ENCODE data around the gene EXOSC9.

EXOSC9 gene

DNA sequence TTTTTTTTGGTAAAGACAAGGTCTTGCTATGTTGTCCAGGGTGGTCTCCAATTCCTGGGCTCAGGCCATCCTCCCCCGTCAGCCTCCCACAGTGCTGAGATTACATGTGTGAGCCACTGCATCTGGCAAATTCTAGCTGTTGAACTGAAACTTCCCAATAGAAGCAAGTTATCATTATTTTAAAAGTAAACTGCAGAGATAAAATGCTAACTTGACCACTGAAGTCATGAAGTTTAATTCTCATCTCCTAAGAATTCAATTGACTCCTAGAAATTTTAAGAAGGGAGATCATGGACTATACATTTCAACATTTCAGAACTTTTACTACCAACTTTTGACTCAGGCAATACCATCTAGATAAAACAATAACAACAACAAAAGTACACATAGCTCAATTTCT is 11.7 kb upstream of the EXOSC9 start:
- DNase-seq (ENCODE audit: low spot score) = no peak

DNA sequence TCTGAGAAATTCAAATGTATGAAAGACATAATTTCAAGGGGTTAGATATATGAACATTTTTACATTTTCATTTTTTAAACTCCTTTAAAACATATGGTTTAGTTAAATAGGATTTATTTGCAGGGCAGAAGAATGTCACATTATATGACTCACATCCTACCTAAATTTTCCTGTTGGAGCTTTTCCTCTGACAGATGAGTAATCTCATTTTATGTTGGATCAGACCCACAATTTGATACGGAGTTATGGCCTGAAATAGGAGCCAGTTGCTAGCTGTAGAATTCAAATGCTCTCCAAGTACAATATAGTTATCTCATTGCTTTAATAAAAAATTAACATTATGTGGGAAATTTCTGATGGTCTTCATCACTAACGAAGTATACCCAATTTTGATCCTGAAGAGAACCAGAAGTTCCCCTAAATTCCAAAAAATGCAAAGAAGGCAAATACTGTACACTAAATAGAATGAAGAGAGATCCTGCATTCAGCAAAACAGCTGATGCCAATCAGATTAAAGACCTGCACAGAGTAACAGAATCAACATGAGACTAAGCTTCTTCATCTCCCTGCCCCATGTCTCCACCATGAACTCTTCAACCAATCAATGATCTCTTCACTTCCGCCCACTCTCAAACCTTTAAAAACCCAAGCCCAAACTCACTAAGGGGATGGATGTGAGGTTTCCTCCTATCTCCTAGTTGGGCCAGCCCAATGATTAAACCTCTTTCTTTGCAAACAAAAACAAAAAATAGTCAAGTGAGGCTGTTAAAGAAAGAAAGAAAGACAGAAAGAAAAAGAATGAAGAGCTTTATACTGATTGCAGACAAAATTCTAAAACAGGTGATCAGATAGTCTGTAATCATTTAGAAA is 10.9 kb upstream of the EXOSC9 start:
- DNase-seq (ENCODE audit: low spot score) = no peak

DNA sequence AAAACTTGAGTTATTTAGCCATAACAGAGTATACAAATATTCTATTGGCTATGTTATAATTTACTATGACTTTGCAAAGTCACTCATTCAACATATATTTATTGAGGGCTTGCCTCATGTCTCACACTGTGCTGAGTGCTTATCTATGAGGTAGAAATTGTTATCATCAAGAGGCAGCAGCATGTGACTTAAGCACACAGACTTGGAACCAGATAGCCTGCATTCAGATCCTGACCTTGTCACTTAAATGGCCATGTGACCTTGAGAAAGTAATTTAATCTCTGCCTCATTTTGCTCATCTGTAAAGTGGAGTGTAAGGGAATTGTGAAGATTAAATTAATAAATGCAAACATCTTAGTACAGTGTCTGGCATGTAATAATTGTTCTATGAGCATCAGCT is 10.1 kb upstream of the EXOSC9 start:
- no peak for DNase-seq (ENCODE audit: low spot score)

DNA sequence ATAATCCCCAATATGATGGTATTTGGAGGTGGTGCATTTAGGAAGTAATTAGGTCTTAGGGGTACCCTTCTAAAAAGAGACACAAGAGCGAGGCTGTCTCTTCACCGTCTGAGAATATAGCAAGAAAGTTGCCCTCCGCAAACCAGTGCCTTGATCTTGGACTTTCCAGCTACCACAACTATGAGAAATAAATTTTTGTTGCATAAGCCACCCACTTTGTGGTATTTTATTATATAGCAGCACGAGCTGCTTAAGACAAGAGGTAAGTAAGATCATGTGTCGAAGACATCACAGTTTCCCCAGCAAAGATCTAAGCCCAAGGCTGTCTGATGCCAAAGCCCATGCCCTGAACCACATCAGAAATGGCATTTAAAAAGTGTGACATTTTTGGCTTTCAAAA is 9.6 kb upstream of the EXOSC9 start:
- DNase-seq (ENCODE audit: low spot score) = no peak

DNA sequence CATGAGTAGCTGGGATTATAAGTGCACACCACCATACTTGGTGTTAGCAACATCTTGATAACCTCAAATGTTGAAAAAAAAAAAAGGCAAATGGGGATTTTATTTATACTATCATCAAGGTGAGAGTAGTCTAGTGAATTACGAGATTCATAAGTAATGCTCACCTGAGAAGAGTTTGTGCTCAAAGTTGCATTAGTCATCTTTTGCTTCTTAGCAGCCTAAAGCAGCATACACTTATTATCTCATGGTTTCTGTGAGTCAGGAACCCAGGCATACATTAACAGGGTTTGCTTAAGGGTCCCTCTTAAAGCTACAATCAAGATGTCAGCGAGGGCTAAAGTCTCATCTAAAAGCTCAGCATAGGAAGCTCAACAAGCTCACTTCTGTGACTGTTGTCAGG is 8.2 kb upstream of the EXOSC9 start:
- no peak for DNase-seq (ENCODE audit: low spot score)

DNA sequence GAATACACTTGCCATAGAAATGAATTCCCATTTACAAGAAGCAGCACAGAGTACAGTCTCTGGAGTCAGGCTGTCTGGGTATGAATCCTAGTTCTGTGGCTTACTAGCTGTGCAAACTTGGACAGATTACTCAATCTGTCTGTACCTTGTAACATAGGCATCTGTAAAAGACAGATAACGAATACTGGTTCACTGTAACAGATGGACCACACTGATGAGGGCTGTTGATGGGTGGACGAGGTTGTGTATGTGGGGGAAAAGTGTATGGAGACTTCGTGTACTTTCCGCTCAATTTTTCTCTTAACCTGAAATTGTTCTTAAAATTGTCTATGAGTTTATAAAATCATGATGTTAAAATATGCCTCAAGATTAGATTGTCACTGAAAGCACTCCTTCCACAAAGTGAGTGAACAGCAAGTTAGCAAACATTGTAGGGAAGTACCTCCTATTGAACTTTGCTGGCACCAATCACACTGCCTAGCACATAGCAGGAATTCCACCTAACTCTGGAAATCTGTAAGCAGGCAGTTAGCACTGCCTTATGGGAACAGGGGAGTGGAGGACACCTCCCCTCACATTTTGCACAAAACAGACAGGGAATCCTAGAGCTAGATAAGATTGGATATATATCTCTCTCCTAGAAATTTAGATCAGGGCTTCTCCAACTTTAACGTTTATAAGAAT is 6.5 kb upstream of the EXOSC9 start:
- DNase-seq (ENCODE audit: low spot score) = peak; percentile 26

DNA sequence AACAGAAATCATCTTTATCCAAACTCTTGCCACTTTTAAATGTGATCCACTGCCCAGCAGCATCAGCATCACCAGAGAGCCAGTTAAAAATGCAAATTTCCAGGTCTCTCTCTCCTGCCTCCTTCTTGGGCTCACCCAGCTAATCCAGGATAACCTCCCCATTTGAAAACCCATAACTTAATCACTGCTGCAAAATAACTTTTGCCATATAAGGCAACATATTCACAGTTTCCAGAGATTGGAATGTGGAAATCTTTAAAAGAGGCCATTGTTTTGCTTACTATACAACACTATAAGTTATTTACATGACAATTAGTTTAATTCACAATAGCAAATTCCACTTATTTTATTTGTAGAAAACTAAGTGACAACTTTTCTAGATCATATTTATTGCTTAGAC is 4.8 kb upstream of the EXOSC9 start:
- DNase-seq (ENCODE audit: low spot score) = no peak

DNA sequence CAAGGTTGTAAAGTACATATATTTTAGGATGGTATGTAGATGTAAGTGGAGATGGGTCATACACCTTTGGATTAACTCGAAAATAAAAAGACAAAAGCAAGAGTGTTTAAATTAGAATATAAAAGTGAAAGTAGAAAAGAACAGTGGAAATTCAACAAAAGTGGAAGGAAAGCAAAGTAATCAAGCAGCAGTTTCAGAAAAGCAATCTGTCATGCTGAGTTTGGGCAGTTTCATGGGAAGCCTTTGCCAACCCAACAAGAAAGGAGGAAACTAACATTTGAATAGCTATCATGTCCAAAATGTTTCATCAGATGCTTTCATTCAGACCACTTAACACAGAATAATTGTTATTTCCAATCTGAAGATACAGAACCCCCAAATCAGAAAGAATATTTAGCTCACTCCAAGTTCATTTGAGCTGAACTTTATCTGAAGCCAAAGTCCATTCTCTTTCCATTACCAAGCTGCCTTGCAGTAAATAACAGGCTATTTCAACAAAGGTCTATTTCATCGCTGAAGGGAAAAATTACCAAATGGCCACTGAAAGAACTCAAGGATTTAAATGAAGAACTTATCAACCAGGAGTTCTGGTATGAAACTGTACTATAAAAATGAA is 1.8 kb upstream of the EXOSC9 start:
- DNase-seq (ENCODE audit: low spot score) = no peak

DNA sequence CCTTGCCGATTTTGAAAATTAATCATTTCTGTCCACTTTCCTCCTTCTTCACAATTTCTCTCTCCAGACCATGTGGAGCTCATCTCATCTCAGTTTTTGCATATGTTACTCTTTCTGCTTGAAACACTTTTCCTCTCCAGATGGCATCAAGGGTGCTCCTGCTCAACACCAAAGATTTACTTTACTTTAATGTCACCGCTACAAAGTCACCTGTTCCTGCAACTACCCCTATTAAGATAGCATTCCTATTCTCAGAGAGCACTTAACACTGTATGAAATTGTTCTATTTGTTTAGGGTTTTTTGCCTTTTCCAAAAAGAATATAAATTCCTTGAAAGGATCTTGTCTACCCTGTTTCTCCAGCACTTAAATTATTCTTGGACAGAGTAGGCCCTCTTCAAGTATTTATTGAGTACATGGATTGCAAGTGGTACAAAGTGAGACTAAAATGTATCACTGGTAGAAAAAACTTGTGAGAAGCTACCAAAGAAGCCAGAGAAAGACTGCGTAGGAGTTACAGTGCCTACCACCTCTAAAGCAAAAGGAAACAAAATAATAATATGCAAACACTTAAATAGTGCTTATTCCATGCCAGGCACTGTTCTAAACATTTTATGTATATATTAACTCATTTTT is 1.1 kb upstream of the EXOSC9 start:
- DNase-seq (ENCODE audit: low spot score) = no peak

DNA sequence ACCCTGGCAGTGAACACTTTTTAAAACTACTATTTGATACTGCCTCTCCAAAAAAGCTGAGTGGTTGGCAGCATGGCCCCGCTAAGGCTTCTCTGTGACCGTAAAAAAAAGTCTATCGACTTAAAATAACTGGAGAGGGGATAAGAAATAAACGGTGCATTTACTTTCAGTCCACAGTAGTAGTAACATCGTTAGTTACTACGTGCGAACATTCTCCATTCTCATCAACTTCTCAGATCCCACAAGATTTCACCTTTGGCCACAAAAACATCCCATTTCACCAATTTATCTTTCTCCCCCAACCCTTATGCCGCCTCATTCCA is 524 bp upstream of the EXOSC9 start:
- DNase-seq (ENCODE audit: low spot score) = no peak

DNA sequence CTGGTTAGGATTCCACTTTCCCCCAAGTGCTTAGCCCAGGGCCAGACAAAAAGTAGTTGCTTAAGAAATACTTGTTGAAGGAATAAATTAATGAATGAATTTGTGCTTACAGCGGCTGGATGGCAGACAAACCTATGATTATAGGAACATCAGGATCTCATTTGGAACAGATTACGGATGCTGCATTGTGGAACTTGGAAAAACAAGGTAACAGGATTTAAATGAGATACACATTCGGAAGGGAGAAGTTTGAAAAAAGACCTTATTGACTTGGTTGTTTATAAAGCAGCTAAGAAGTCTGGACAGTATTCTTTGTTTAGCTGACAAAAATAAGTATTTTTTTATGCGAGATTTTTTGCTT is 572 bp downstream of the EXOSC9 start:
- DNase-seq (ENCODE audit: low spot score) = no peak

DNA sequence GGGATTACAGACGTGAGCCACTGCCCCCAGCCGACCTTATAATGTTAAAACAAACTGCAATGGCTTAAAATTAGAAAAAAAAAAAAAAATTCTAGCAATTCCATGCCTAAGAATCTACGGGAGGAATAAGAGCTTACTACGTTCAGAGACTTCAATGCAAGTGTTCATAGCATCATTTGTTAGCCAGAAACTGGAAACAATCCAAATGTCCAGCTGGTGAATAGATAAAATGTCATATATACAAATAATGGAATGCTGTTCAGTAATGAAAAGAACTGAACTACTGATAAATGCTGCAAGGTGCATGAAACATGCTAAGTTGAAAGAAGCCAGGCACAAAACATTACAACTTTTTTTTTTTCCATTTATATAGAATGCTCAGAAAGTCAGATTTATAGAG is 5.3 kb downstream of the EXOSC9 start:
- DNase-seq (ENCODE audit: low spot score) = no peak

DNA sequence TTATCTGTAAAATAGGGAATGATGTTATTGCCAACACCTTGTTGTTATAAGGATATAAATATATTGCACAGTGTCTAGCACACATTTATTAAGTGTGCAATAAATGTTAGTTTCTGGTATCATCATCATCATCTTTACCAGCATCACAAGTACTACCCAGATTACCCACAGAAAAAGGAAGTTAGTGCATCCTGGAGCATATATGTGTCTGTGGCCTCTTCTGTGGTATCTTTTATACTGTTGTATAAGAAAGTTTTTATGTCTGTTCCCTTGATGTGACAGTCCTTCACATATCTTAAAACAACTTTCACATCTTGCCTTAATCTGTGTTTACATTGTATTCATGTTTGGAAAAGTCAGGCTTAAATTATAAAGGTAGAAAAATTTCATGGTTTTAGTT is 10.0 kb downstream of the EXOSC9 start:
- no peak for DNase-seq (ENCODE audit: low spot score)

DNA sequence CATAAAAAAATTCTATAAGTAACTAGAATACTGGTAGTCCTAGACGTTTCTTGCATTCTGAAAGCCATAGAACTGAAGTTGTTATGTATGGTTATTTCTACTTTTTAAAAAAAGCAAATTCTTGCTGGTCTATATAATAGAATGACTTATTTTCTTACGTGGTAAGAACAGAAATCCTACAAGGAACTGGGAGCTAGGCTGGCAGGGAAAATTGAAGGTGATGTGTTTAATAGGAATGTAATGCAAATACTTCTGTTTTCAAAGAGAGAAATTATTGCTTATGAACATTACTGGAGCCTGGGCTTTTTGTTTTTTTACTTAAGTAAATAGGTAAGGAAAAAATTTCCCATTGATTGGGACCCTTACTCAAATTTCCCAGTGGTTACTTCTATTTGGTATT is 13.6 kb downstream of the EXOSC9 start:
- no peak for DNase-seq (ENCODE audit: low spot score)

DNA sequence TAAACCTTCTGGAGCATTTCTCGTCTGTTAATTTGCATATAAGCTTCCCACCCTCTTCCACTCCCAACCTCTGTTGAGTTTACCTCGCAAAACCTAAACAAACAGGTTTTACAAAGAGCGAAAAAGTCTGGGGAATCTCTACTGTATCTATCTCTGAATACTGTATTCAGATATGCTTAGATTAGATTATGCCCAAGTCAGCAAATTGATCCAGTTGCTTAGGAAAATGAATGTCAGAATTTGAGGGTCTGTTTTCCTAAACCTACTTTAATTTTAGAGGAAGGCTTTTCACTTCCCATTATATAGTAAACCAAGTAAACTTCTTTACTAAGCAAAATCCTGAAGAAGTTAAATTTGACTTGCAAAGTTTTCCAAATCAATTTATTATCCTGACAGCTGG is 15.9 kb downstream of the EXOSC9 start:
- no peak for DNase-seq (ENCODE audit: low spot score)

DNA sequence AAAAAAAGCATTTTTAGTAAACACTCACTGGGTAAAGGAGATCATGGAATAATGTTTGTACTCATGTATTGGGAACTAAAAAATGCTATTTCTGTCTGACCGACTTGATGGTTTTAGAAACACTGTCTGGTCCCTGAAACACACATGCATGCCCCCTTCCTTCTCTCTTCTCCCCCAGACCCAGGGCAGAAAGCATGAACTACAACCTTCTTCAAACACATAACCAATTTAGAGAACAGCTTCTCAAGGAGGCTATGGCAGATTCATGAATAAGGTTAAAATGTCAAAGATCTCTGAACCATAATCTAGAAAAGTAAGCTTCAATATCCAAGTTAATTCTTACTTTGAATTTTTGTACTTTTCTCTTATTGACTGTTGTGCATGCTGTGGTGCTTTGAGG is 16.6 kb downstream of the EXOSC9 start:
- no peak for DNase-seq (ENCODE audit: low spot score)

DNA sequence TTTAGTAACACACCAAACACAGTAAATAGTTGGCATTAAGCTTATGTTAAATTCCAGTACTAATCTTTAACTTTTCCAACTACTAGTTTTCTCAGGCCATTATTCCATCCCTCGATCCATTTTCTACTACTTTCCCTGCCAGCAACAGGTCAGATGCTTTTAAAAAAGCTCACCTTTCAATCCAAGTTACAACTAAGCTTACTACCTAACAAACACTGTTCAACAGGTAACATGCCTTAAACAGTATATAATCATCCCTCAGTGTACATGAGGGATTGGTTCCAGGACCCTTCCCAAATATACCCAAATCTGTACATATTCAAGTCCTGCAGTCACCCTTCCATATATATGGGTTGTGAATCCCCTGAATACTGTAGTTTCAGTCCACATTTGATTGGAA is 17.1 kb downstream of the EXOSC9 start:
- no peak for DNase-seq (ENCODE audit: low spot score)

DNA sequence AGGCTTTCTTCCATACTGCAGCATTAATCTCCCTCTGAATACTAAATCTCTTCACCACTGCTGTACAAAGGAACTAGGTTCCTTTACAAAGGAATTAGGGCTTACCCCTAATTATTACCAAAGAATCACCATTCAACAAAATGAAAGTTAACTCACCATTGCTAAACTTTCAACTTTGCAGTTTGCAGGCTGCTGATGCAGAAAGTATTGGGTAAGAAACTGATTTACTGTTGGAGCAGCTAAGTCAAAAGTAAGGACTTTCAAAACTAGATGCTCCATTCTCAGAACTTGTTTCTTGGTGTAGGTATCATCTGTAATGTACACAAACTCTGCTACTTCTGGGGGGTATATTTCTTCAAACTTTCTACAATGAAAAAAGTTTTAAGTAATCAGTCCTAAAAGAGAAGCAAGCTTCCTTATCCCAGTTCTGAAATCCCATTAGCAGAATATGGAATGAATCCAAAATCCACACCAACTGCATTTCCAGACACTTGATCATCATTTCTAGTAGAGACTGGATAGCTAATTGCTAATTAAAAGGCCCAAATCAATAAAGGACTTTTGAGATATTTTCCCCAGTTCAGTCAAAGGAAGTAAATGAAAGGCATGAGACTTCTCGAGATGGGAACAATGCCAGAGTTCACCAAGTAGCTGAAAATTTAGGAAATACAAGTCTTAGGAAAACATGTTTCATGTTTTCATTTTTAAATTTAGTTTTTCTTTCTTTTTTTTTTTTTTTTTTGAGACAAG is 18.3 kb downstream of the EXOSC9 start:
- no peak for DNase-seq (ENCODE audit: low spot score)

DNA sequence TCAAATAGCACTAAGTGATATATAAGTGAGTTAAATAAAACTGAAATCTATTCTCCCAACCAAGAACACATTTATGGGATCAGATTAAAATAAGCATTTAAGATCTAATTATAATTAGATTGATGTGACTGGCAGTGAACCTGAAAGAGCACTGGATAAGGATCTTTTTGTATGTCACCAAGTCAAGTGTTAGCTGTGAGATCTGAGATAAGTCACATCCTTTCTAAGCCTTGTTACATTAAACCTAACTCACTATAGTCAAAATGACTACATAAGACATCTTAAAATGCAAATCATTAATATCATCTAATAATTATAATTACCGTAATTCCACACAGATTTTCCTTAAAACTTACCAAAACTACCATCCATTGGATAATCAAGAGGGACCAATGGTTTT is 20.9 kb downstream of the EXOSC9 start:
- DNase-seq (ENCODE audit: low spot score) = no peak

DNA sequence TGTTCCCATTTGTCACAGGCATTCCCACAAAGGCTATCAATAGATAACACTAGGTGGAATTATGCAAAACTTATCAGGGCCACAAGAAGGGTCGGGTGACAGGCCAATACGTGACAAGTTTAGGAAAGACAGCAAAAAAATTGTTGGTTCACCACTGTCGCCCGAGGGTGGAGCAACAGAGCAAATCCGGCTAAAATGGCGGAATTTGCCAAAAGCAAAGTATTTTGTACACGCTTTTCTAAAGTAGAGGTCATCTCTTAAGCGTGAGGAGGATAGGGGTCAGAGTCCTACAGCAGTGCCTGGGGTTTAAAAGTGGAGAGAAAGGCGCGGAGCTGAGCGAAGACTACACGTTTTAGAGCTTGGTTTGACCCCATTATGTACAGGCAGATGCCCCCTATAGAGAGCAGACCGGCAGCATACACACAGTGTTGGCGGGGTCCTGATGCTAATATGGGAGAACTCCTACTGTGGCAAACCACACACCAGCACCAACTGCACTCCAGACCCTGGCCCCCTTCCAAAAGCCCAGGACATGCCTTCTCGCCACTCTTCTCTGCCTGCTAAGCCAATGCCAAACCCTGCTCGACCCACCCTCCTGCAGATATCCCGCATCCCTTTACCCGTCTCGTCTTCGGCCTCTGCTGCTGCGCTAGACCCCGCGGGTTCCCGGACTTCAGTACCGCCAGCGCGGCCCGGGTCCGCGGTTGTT is 21.8 kb downstream of the EXOSC9 start:
- peak; percentile 26 for DNase-seq (ENCODE audit: low spot score)

DNA sequence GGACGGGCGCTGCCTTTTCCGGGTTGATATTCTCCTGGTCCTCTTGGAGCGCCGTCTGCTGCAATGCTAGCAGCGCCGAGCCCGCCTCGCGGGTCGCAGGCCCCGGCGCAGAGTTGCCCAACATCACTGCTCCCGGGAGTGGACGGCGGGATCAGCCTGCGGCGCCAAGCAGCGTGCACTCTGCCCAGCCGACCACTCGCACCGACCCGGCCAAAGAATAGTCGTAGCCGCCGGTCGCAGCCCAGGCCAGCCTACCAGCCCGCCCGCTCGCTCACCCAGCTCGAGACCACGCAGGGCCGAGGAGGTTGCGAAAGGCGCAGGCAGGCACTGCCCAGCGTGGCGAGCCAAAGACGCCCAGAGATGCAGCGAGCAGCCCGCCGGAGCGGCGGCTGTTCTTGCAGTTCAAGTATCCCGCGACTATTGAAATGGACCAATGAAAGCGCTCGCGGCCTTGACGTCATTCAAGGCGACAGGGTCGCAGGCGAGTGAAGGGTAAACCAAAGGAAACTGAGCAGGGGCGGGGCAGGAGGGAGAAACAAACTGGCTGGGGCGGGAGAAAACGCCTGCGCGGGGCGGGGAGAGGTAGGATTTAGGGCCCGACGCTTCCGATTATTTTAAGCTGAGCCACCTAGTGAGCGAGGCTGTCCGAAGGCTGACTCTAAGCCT is 22.5 kb downstream of the EXOSC9 start, which contains the start of gene CCNA2:
CCNA2 (minus strand) TSS at position 379 of the 666 bp plus-strand sequence; CDS start at position 124, 255 bp downstream.
- DNase-seq (ENCODE audit: low spot score) = peak; percentile 75
